Motor neuron (in vitro differentiated cells): ENCODE results near the gene CTNND2. TPM values are rescaled to one million over a fixed set of nuclear protein-coding genes. Genes with fewer than 3 reads are reported as not detected.
A peak's percentile ranks its signal among the peaks of the same experiment; 100 is the strongest.
"Not testable (repeated sequence)": the region's sequence is repeated elsewhere in the genome, so short reads cannot be mapped to it uniquely, and the experiment has no call there.

Experiments
- ATAC-seq, 8 experiments: fragments of 200-7000 bp; cut with Tn5 transposase; replicated peaks in 6 of 8; 2 replicates each; pipeline ENCODE4 v1.8.0; 2021; ENCODE audit warnings: mild to moderate bottlenecking in 8 of 8, moderate library complexity in 8 of 8
- H3K27ac ChIP-seq, 2 donors: fragments of 250-450 bp; sonication (Bioruptor Pico); 2 replicates each; pipeline ENCODE4 v1.9.0; 2021; ENCODE audit warnings: antibody characterized with exemption in 2 of 2, mild to moderate bottlenecking in 2 of 2, moderate library complexity in 1 of 2
- H3K4me1 ChIP-seq, 2 donors: fragments of 250-450 bp; sonication (Bioruptor Pico); replicated peaks in 1 of 2; 2 replicates each; pipeline ENCODE4 v1.6.1; 2021; ENCODE audit warnings: antibody characterized with exemption in 2 of 2, mild to moderate bottlenecking in 2 of 2, moderate library complexity in 1 of 2
- H3K4me3 ChIP-seq, 5 donors: fragments of 250-450 bp; sonication (Bioruptor Pico); 2 replicates each; pipeline ENCODE4 v1.9.0; 2021; ENCODE audit warnings: antibody characterized with exemption in 5 of 5, mild to moderate bottlenecking in 5 of 5, moderate library complexity in 4 of 5
- WGBS, 10 experiments: fragments of 450-650 bp; shearing (Covaris generic); methylation state at CpG; one replicate each; pipeline ENCODE4 v1.0.0; 2022; 5-methylcytosine and 5-hydroxymethylcytosine counted together
- in situ Hi-C, 9 experiments: fragments of 400-800 bp; cut with MboI; loops; one replicate each; pipeline ENCODE4 v1.15.0; 2021; ENCODE audit warnings: low sequenced_read_pairs in 9 of 9, low pct_unique_long_range_greater_than_20kb in 2 of 9; ENCODE audit not compliant: unreplicated experiment in 9 of 9
- total RNA-seq, 8 experiments: library from RNA; unstranded; fragments of 300-600 nt; gene quantifications; 2 replicates each; pipeline versions ENCODE4 v1.2.3 to v1.2.4, GENCODE V29; 2022

The CTNND2 gene
- total RNA-seq, 8 experiments from 2014 or later, result 0.51 to 49.9 (median 40.1) TPM

DNA sequence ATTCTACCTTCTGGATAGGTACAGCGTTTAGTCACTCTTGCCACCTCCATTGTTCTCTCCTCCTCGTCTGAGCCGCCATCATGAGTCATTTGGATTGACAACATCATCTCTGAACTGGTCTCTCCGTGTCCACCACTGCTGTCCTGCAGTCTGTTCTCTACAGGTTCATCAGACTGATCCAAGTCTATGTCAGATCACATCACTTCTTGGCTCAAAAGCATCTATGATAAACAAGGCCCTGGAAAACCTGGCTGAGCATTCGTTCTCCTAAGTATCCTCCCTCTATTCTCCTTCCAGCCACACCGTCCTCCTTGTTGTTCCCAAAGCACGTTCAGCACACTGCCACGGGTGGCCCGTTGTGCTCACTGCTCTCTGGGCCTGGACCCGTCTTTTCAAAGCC is 50.5 kb downstream of the CTNND2 start:
- WGBS, 10 experiments, result 0 to 94% (median 34%) methylated on average over 1 to 8 of the region's 10 CpGs; no CpG with 5 or more reads in 1 of the 10 experiments
- Histone ChIP-seq H3K4me1 (peaks cover 8 to 12% of the 10 kb centered on the region in 2 donors), H3K4me3 (no peak overlapping the region), H3K27ac (no peak overlapping the region)
- ATAC-seq, result no peak
- in situ Hi-C loops, result no loop called here

- ATAC-seq, result no peak
- no peak overlapping the region for H3K27ac ChIP-seq
- in situ Hi-C loops, result no loop called here
- peaks cover 8 to 12% of the 10 kb centered on the region in 2 donors for H3K4me1 ChIP-seq
- H3K4me3 ChIP-seq, result no peak overlapping the region
Observed at GRCh38 chr5:11853140-11853539, 51.1 kb downstream of the CTNND2 start.

GRCh38 chr5:11852717-11853087 is 51.5 kb downstream of the CTNND2 start:
- H3K4me1 ChIP-seq, result peaks cover 8 to 12% of the 10 kb centered on the region in 2 donors
- in situ Hi-C loops, result no loop called here
- no peak overlapping the region for H3K4me3 ChIP-seq
- ATAC-seq, result peak in 2 of 8 experiments; percentile 52 to 55
- WGBS, 10 experiments, result 0 to 29% (median 11%) methylated on average over 1 of the region's 1 CpG
- H3K27ac ChIP-seq, result no peak overlapping the region

GRCh38 chr5:11851965-11852716 is 52.1 kb downstream of the CTNND2 start:
- Histone ChIP-seq H3K4me1 (peaks cover 8 to 12% of the 10 kb centered on the region in 2 donors), H3K27ac (no peak overlapping the region), H3K4me3 (no peak overlapping the region)
- WGBS, 10 experiments, result 0 to 100% (median 50%) methylated on average over 1 to 4 of the region's 4 CpGs; no CpG with 5 or more reads in 1 of the 10 experiments
- in situ Hi-C loops, result no loop called here
- peak in 1 of 8 experiments; percentile 55 for ATAC-seq

GRCh38 chr5:11851416-11851815 is 52.8 kb downstream of the CTNND2 start:
- H3K4me3 ChIP-seq, result no peak overlapping the region
- peaks cover 8 to 12% of the 10 kb centered on the region in 2 donors for H3K4me1 ChIP-seq
- in situ Hi-C loops, result no loop called here
- H3K27ac ChIP-seq, result no peak overlapping the region
- WGBS, 10 experiments, result 0 to 100% (median 100%) methylated on average over 1 to 2 of the region's 2 CpGs; no CpG with 5 or more reads in 5 of the 10 experiments
- peak in 5 of 8 experiments; percentile 45 to 99 (median 99) for ATAC-seq

- H3K4me3 ChIP-seq, ATAC-seq, in situ Hi-C loops, H3K4me1 ChIP-seq, H3K27ac ChIP-seq: not testable (repeated sequence)
- WGBS, 10 experiments, result 0 to 80% (median 67%) methylated on average over 1 of the region's 1 CpG; no CpG with 5 or more reads in 7 of the 10 experiments
Observed at GRCh38 chr5:11828566-11828965, 75.7 kb downstream of the CTNND2 start.

DNA sequence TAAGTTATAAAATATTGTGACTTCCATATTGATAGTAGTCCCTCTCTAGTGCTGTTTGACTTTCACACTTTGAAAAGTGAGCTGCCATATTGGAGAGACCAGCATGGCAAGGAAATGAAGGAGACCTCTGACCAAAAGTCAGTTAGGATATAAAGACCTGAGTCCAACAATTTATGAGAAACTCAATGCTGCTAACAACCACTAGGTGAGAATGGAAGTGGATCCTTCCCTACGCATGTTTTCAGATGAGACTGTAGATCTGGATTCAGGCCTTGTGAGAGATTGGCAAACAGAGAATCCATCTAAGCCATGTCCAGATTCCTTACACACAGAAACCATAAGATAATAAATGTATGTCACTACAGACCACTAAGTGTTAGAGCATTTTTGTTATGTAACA is 81.6 kb downstream of the CTNND2 start:
- no peak for ATAC-seq
- no peak overlapping the region for H3K27ac ChIP-seq
- WGBS, 10 experiments, result 80 to 100% (median 100%) methylated on average over 1 of the region's 1 CpG; no CpG with 5 or more reads in 3 of the 10 experiments
- in situ Hi-C loops, result no loop called here
- no peak overlapping the region for H3K4me3 ChIP-seq
- no peaks in the 10 kb centered on the region for H3K4me1 ChIP-seq

DNA sequence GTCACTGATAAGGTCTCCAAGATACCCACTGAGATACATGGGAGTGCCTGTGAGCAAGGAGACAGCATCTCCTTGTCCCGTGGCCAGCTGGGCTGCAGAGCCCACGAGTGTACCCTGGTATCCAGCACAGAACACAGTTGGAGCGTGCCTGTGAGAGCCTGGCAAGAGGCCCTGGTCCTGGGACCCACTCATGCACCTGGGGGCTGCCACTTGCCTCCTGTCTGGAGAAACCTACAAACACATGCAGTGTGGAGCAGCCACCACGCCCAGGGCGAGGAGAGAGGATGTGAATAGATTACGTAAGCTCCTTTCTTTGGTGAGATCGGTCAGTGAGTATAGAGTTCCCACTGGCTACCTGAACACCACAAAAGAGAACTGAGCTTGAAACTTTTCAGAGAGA is 88.3 kb downstream of the CTNND2 start:
- no peak for ATAC-seq
- H3K27ac ChIP-seq, result no peak overlapping the region
- H3K4me3 ChIP-seq, result no peak overlapping the region
- no peaks in the 10 kb centered on the region for H3K4me1 ChIP-seq
- in situ Hi-C loops, result no loop called here
- 0 to 49% methylated on average over 1 to 3 of the region's 7 CpGs; no CpG with 5 or more reads in 8 of the 10 experiments for WGBS, 10 experiments

GRCh38 chr5:11815481-11815880 is 88.8 kb downstream of the CTNND2 start:
- H3K27ac ChIP-seq, result no peak overlapping the region
- 9 to 100% (median 83%) methylated on average over 1 to 3 of the region's 3 CpGs; no CpG with 5 or more reads in 3 of the 10 experiments for WGBS, 10 experiments
- H3K4me1 ChIP-seq, result no peaks in the 10 kb centered on the region
- no peak for ATAC-seq
- in situ Hi-C loops, result no loop called here
- H3K4me3 ChIP-seq, result no peak overlapping the region

- in situ Hi-C loops, result no loop called here
Observed at GRCh38 chr5:11814373-11814772, 89.9 kb downstream of the CTNND2 start.

DNA sequence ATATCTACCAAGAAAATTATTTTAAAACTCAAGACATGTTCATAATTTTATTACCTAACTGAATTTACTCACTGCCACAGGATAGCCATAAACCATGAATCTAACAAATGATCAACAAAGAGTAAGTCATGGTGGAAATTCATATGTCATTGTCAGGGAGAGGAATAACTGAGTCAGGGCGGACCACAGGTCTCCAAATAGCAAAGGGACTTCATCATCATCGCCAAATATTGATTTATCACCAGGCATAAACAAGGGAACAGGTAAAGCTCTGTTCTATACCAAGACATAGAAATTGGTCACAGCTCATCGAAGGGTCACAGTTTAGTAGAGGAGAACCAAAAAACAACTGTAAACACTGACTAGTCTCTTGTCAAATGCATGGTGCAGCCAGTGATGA is 94.8 kb downstream of the CTNND2 start:
- in situ Hi-C loops, result no loop called here

More at GRCh38 chr5:11814373-11814772, 89.9 kb downstream of the CTNND2 start:
- WGBS, 10 experiments, result 0 to 89% (median 39%) methylated on average over 1 to 4 of the region's 4 CpGs; no CpG with 5 or more reads in 3 of the 10 experiments
- no peaks in the 10 kb centered on the region for H3K4me1 ChIP-seq
- no peak for ATAC-seq
- H3K27ac ChIP-seq, result no peak overlapping the region
- H3K4me3 ChIP-seq, result no peak overlapping the region

GRCh38 chr5:11803436-11803835 is 100.8 kb downstream of the CTNND2 start:
- ATAC-seq, result no peak
- in situ Hi-C loops, result no loop called here
- H3K4me3 ChIP-seq, result no peak overlapping the region
- peaks cover 0 to 5% of the 10 kb centered on the region in 2 donors for H3K4me1 ChIP-seq
- no peak overlapping the region for H3K27ac ChIP-seq
- WGBS, 10 experiments, result 13 to 100% (median 68%) methylated on average over 1 to 7 of the region's 7 CpGs

More for the DNA sequence above, 94.8 kb downstream of the CTNND2 start:
- 0 to 100% (median 84%) methylated on average over 1 to 3 of the region's 3 CpGs for WGBS, 10 experiments
- Histone ChIP-seq H3K4me1 (peaks cover 0 to 2% of the 10 kb centered on the region in 2 donors), H3K27ac (no peak overlapping the region), H3K4me3 (no peak overlapping the region)
- no peak for ATAC-seq

GRCh38 chr5:11801061-11801460 is 103.2 kb downstream of the CTNND2 start:
- no peak overlapping the region for H3K4me3 ChIP-seq
- in situ Hi-C loops, result no loop called here
- ATAC-seq, result peak in 1 of 8 experiments; percentile 52
- no peak overlapping the region for H3K27ac ChIP-seq
- H3K4me1 ChIP-seq, result peaks cover 0 to 5% of the 10 kb centered on the region in 2 donors
- WGBS, 10 experiments, result 6 to 100% (median 65%) methylated on average over 1 to 2 of the region's 2 CpGs

- H3K4me3 ChIP-seq, result no peak overlapping the region
- ATAC-seq, result peak in 3 of 8 experiments; percentile 50 to 54 (median 50)
- no peak overlapping the region for H3K27ac ChIP-seq
- H3K4me1 ChIP-seq, result no peaks in the 10 kb centered on the region
- in situ Hi-C loops, result no loop called here
- 0 to 55% (median 15%) methylated on average over 1 to 4 of the region's 4 CpGs; no CpG with 5 or more reads in 3 of the 10 experiments for WGBS, 10 experiments
Observed at GRCh38 chr5:11797132-11797531, 107.1 kb downstream of the CTNND2 start.
